Measurements from ENCODE around the gene SARM1.
"Not testable (repeated sequence)": the region's sequence is repeated elsewhere in the genome, so short reads cannot be mapped to it uniquely, and the experiment has no call there.

GRCh38 chr17:28338769-28339212, 32.7 kb upstream of the SARM1 start:
- not testable (repeated sequence) for TF ChIP-seq CTCF (conservative IDR thresholded peaks at IDR 0.05); EZH2 (IDR thresholded peaks at IDR 0.05; ENCODE audit: low read depth)

All from PC-9 (cell line).